ENCODE measurements around the gene DOCK4. TPM values are rescaled to one million over a fixed set of nuclear protein-coding genes. Genes with fewer than 3 reads are reported as not detected.

The DOCK4 gene
- total RNA-seq, 1 donor from 2014 or later, result 32.2 TPM

GRCh38 chr7:112079673-112080072 is 126.5 kb downstream of the DOCK4 start:
- H3K36me3 Mint-ChIP-seq (ENCODE audit: low read depth, unreplicated experiment), result no peaks in the 10 kb centered on the region
- DNase-seq (ENCODE audit: low read depth) (no peak), FAIRE-seq (no peak)
- Histone ChIP-seq H3K36me3 (ENCODE audit: insufficient read depth, low read length) (no peaks in the 10 kb centered on the region), H3K79me2 (ENCODE audit: insufficient read depth, low read length) (peaks cover 4% of the 10 kb centered on the region), H3K9me3 (ENCODE audit: insufficient read depth, low read depth, low read length) (no peaks in the 10 kb centered on the region), H3K27me3 (ENCODE audit: insufficient read depth, low read length) (no peaks in the 10 kb centered on the region), H3K4me3 (ENCODE audit: insufficient read depth, low read depth, low read length) (no peak overlapping the region), H3K27ac (ENCODE audit: low read depth, low read length) (no peak overlapping the region), H4K20me1 (ENCODE audit: insufficient read depth, low read length) (no peaks in the 10 kb centered on the region), H3K4me1 (ENCODE audit: insufficient read depth, low read length) (peaks cover 13% of the 10 kb centered on the region), H3K4me2 (ENCODE audit: low read length) (no peak overlapping the region), H3K9ac (ENCODE audit: low read length) (no peak overlapping the region), H2AFZ (ENCODE audit: low read depth, low read length) (no peak overlapping the region)
- peak overlapping the region; percentile 56 for H3K27ac Mint-ChIP-seq (ENCODE audit: unreplicated experiment)
- no peaks in the 10 kb centered on the region for H3K9me3 Mint-ChIP-seq (ENCODE audit: unreplicated experiment)
- TF ChIP-seq, protein P1, sequence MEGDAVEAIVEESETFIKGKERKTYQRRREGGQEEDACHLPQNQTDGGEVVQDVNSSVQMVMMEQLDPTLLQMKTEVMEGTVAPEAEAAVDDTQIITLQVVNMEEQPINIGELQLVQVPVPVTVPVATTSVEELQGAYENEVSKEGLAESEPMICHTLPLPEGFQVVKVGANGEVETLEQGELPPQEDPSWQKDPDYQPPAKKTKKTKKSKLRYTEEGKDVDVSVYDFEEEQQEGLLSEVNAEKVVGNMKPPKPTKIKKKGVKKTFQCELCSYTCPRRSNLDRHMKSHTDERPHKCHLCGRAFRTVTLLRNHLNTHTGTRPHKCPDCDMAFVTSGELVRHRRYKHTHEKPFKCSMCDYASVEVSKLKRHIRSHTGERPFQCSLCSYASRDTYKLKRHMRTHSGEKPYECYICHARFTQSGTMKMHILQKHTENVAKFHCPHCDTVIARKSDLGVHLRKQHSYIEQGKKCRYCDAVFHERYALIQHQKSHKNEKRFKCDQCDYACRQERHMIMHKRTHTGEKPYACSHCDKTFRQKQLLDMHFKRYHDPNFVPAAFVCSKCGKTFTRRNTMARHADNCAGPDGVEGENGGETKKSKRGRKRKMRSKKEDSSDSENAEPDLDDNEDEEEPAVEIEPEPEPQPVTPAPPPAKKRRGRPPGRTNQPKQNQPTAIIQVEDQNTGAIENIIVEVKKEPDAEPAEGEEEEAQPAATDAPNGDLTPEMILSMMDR (IDR thresholded peaks at IDR 0.05; ENCODE audit: insufficient read depth, low read depth, low read length), result peak; percentile 8
- TF ChIP-seq EZH2 (IDR thresholded peaks at IDR 0.05; ENCODE audit: insufficient read depth, low read length), result no peak
- H3K4me1 Mint-ChIP-seq (ENCODE audit: low read depth, unreplicated experiment), result peaks cover 35% of the 10 kb centered on the region
- H3K4me3 Mint-ChIP-seq (ENCODE audit: unreplicated experiment), result no peak overlapping the region
- H3K27me3 Mint-ChIP-seq (ENCODE audit: low read depth, unreplicated experiment), result no peaks in the 10 kb centered on the region

- H3K9ac ChIP-seq (ENCODE audit: low read length), result no peak overlapping the region
- H3K4me1 ChIP-seq (ENCODE audit: insufficient read depth, low read length), result peaks cover 13% of the 10 kb centered on the region
- no peaks in the 10 kb centered on the region for H3K27me3 Mint-ChIP-seq (ENCODE audit: low read depth, unreplicated experiment)
- no peak overlapping the region for H3K27ac ChIP-seq (ENCODE audit: low read depth, low read length)
- H3K36me3 ChIP-seq (ENCODE audit: insufficient read depth, low read length), result no peaks in the 10 kb centered on the region
- no peak overlapping the region for H3K4me3 ChIP-seq (ENCODE audit: insufficient read depth, low read depth, low read length)
- H3K4me2 ChIP-seq (ENCODE audit: low read length), result no peak overlapping the region
- H3K79me2 ChIP-seq (ENCODE audit: insufficient read depth, low read length), result peaks cover 4% of the 10 kb centered on the region
- H3K4me1 Mint-ChIP-seq (ENCODE audit: low read depth, unreplicated experiment), result peaks cover 29% of the 10 kb centered on the region
- H3K4me3 Mint-ChIP-seq (ENCODE audit: unreplicated experiment), result no peak overlapping the region
- DNase-seq (ENCODE audit: low read depth) (no peak), FAIRE-seq (no peak)
- H3K9me3 Mint-ChIP-seq (ENCODE audit: unreplicated experiment), result peaks cover 4% of the 10 kb centered on the region
- no peak for TF ChIP-seq EZH2 (IDR thresholded peaks at IDR 0.05; ENCODE audit: insufficient read depth, low read length)
- TF ChIP-seq, protein P1 (IDR thresholded peaks at IDR 0.05; ENCODE audit: insufficient read depth, low read depth, low read length), result no peak
- no peak overlapping the region for H2AFZ ChIP-seq (ENCODE audit: low read depth, low read length)
- H3K27ac Mint-ChIP-seq (ENCODE audit: unreplicated experiment), result peak overlapping the region; percentile 56
- H4K20me1 ChIP-seq (ENCODE audit: insufficient read depth, low read length), result no peaks in the 10 kb centered on the region
- no peaks in the 10 kb centered on the region for H3K27me3 ChIP-seq (ENCODE audit: insufficient read depth, low read length)
- H3K9me3 ChIP-seq (ENCODE audit: insufficient read depth, low read depth, low read length), result peaks cover 3% of the 10 kb centered on the region
- no peaks in the 10 kb centered on the region for H3K36me3 Mint-ChIP-seq (ENCODE audit: low read depth, unreplicated experiment)
Observed at GRCh38 chr7:112079122-112079521, 127.1 kb downstream of the DOCK4 start.

DNA sequence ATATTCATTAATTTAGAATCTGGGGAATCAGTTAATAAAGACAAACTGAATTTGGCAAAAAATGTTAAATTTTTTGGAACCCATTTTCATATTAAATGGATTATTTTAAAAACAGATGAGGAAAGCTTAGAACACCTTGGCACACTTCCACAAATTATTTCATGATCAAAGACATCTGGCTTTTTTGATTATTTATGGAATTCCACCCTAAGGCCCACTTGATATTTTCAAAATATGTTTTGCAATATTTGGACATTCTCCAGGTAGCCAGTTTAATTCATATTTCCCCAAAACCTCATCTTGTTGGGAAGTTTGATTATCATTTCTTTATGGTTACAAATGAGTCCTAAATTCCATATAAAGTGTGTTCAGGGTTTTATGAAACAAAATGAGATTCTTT is 129.9 kb downstream of the DOCK4 start:
- H3K36me3 Mint-ChIP-seq (ENCODE audit: low read depth, unreplicated experiment), result peaks cover 2% of the 10 kb centered on the region
- H3K4me1 ChIP-seq (ENCODE audit: insufficient read depth, low read length), result peaks cover 11% of the 10 kb centered on the region
- H3K9me3 ChIP-seq (ENCODE audit: insufficient read depth, low read depth, low read length), result peaks cover 3% of the 10 kb centered on the region
- H3K4me3 Mint-ChIP-seq (ENCODE audit: unreplicated experiment), result no peak overlapping the region
- TF ChIP-seq, protein P1 (IDR thresholded peaks at IDR 0.05; ENCODE audit: insufficient read depth, low read depth, low read length), result no peak
- TF ChIP-seq EZH2 (IDR thresholded peaks at IDR 0.05; ENCODE audit: insufficient read depth, low read length), result no peak
- H3K27me3 ChIP-seq (ENCODE audit: insufficient read depth, low read length), result no peaks in the 10 kb centered on the region
- no peaks in the 10 kb centered on the region for H4K20me1 ChIP-seq (ENCODE audit: insufficient read depth, low read length)
- H3K27me3 Mint-ChIP-seq (ENCODE audit: low read depth, unreplicated experiment), result no peaks in the 10 kb centered on the region
- no peak for DNase-seq (ENCODE audit: low read depth)
- no peak overlapping the region for H3K9ac ChIP-seq (ENCODE audit: low read length)
- no peak overlapping the region for H3K27ac Mint-ChIP-seq (ENCODE audit: unreplicated experiment)
- no peak overlapping the region for H2AFZ ChIP-seq (ENCODE audit: low read depth, low read length)
- no peak overlapping the region for H3K4me3 ChIP-seq (ENCODE audit: insufficient read depth, low read depth, low read length)
- no peaks in the 10 kb centered on the region for H3K79me2 ChIP-seq (ENCODE audit: insufficient read depth, low read length)
- H3K9me3 Mint-ChIP-seq (ENCODE audit: unreplicated experiment), result peaks cover 4% of the 10 kb centered on the region
- FAIRE-seq, result no peak
- peaks cover 33% of the 10 kb centered on the region for H3K4me1 Mint-ChIP-seq (ENCODE audit: low read depth, unreplicated experiment)
- no peaks in the 10 kb centered on the region for H3K36me3 ChIP-seq (ENCODE audit: insufficient read depth, low read length)
- no peak overlapping the region for H3K4me2 ChIP-seq (ENCODE audit: low read length)
- H3K27ac ChIP-seq (ENCODE audit: low read depth, low read length), result no peak overlapping the region
